Measurements from ENCODE around the gene PPIB. TPM values are rescaled to one million over a fixed set of nuclear protein-coding genes. Genes with fewer than 3 reads are reported as not detected.

The PPIB gene
- total RNA-seq, 2 experiments from 2014 or later, result 347 to 380 TPM

DNA sequence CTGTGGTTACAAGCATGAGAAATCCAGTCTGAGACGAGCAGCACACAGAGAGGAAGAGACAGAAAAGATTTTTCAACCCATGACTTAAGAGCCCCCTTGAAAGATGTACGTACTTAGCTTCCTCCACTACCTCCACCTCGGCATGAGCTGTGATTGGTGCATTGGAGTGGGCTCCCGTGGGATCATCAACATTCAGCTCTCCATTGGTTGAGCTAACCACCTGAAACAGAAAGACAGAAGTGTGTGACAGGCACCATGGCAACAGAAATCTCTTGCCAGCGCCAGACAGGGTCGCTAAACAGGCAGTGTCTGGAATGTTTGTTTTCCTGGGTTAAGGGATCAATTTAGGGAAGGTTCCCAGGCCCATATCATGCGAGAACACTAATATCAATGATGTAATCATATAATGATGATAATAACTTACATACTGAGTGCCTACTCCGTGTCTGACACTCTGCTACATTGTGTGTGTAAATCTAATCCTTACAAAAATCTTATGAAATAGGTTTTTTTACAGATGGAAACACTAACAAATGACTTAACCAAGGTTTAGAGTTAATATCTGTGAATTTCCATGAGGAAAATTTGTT, 17.5 kb upstream of the PPIB start:
- Mint-ChIP-seq H3K4me1 (peaks cover 1% of the 10 kb centered on the region), H3K27me3 (no peaks in the 10 kb centered on the region), H3K4me3 (no peak overlapping the region), H3K27ac (peak overlapping the region; percentile 0), H3K9me3 (no peaks in the 10 kb centered on the region), H3K36me3 (ENCODE audit: low read depth) (peaks cover 21% of the 10 kb centered on the region)
- POLR2A ChIA-PET, result no interaction called here
- CTCF ChIA-PET, result interaction anchor here (0.7 kb wide), 1 partner anchor 26 kb away, joined by 3 read pairs; no protein-coding TSS in a partner anchor
- DNase-seq, result no peak

DNA sequence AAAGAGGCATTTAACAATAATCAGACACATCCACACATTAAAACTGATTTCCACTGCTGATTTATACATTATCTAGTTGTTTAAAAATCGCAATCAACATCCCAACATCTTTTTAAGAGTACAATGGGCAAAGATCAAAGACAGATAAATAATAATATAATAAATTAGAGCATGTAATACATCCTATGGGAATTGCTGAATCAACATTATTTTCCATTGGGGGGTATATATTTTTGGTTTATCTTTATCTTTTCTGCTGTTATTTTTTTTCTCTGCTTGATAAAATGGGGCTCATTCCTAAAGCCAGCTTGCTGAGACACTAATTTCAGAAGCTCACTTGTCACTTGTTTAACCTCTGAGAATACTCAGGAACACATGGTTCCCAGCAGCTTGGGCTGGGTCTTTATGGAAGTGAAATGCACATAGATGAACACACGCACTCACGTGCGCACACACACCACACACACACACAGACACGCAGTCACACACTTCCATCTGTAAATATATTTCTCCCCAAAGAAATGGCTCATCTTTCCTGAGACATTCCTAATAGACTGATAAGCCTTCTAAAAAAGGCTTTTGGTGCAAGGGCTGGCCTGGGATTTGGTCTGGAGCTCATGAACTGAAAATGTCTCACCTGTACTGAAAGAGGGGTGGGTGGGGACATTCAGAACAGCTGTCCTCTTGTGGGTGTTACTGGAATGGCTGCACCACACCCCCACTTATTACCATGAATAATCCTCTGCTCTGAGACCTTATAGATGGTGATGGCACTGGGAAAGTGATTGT, 3.5 kb upstream of the PPIB start:
- peak overlapping the region; percentile 48 for H3K27ac Mint-ChIP-seq
- no peak overlapping the region for H3K4me3 Mint-ChIP-seq
- CTCF ChIA-PET, result interaction anchor here (0.6 to 7.0 kb wide), 2 partner anchors 15 to 323 kb away, joined by 3 to 60 read pairs; partner anchors contain the start of gene SNX22
- POLR2A ChIA-PET, result no interaction called here
- peaks cover 33% of the 10 kb centered on the region for H3K4me1 Mint-ChIP-seq
- no peaks in the 10 kb centered on the region for H3K27me3 Mint-ChIP-seq
- H3K9me3 Mint-ChIP-seq, result no peaks in the 10 kb centered on the region
- peaks cover 17% of the 10 kb centered on the region for H3K36me3 Mint-ChIP-seq (ENCODE audit: low read depth)
- DNase-seq, result no peak

DNA sequence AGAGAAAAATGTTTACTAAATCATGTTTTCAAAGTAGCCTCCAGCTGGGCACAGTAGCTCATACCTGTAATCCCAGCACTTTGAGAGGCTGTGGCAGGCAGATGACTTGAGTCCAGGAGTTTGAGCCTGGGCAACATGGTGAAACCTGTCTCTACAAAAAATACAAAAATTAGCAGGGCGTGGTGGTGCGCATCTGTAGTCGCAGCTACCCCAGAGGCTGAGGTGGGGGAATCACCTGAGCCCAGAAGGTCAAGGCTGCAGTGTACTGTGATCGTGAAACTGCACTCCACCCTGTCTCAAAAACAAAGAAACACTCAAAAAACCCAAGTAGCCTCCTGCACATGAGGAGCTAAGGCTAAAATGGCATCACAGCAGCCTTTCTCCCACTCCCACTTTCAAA, 1.6 kb upstream of the PPIB start:
- H3K27me3 Mint-ChIP-seq, result no peaks in the 10 kb centered on the region
- peak overlapping the region; percentile 32 for H3K4me3 Mint-ChIP-seq
- no peaks in the 10 kb centered on the region for H3K9me3 Mint-ChIP-seq
- peaks cover 21% of the 10 kb centered on the region for H3K36me3 Mint-ChIP-seq (ENCODE audit: low read depth)
- DNase-seq, result no peak
- H3K4me1 Mint-ChIP-seq, result peaks cover 43% of the 10 kb centered on the region
- CTCF ChIA-PET, result interaction anchor here (1.8 to 7.0 kb wide), 2 partner anchors 13 to 17 kb away, joined by 4 to 60 read pairs; partner anchors contain the start of gene SNX22
- H3K27ac Mint-ChIP-seq, result peak overlapping the region; percentile 98
- POLR2A ChIA-PET, result no interaction called here

DNA sequence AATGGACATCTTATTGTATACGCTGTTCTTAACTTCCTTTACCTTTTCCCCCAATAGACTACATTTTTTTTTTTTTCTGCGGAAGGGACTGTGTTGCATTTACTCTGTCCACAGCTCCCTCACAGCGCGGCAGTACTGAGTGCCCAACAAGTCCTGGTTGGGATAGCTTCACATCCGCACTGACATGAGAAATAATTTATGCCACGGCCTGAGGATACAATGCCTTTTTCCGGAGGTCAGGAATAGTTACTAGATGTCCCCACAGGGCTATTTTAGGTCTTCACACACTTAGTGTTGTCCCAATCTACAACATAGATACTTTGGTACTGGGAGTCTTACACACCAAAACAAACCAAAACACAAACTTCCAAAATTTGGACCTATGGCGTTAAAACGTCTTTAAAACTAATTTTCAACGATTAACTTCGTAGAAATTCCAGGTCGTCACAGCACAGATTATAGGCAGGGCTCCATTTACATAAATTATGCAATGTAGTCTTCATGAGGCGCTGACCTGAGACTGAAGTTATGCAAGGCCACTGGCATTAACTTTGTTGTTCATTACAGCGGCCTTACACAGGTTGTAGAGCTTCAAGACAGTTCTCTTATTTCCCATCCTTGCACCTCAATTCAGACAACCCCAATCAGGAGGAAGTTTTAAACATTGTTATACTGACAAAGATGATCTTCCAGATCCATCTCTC, 989 bp upstream of the PPIB start:
- H3K4me1 Mint-ChIP-seq, result peaks cover 45% of the 10 kb centered on the region
- peak overlapping the region; percentile 82 for H3K4me3 Mint-ChIP-seq
- no peaks in the 10 kb centered on the region for H3K27me3 Mint-ChIP-seq
- peak overlapping the region; percentile 98 for H3K27ac Mint-ChIP-seq
- peak; percentile 29 for DNase-seq
- POLR2A ChIA-PET, result no interaction called here
- CTCF ChIA-PET, result interaction anchor here (0.9 to 7.0 kb wide), 7 partner anchors 13 to 49 kb away, joined by 3 to 60 read pairs (median 4); partner anchors contain the start of gene SNX22
- peaks cover 26% of the 10 kb centered on the region for H3K36me3 Mint-ChIP-seq (ENCODE audit: low read depth)
- no peaks in the 10 kb centered on the region for H3K9me3 Mint-ChIP-seq

DNA sequence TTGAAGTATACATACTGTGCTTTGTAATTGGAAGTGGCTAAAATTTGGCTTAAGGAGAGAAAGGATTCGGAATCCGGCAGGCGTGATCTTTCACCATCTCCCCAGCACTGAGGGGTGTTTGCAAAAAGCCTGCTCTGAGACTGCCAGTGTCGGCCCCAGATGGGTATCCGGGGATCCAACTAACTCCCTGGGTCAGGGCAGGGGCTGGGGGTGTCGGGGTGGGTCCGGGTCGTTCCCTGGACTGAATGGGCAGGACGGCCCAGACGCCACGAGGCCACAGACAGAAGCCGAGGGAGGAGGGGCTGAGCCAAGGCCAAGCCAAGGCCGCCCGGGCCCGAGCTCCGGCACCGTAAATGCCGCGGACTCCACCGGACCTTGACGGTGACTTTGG, 349 bp downstream of the PPIB start:
- no peak for DNase-seq
- H3K36me3 Mint-ChIP-seq (ENCODE audit: low read depth), result peaks cover 33% of the 10 kb centered on the region
- H3K27me3 Mint-ChIP-seq, result no peaks in the 10 kb centered on the region
- ChIA-PET CTCF (interaction anchor here (1.5 to 7.0 kb wide), 4 partner anchors 11 to 47 kb away, joined by 4 to 60 read pairs (median 6); partner anchors contain the start of gene SNX22), POLR2A (interaction anchor here (1.0 kb wide), 1 partner anchor 9 kb away, joined by 4 read pairs; no protein-coding TSS in a partner anchor)
- H3K4me1 Mint-ChIP-seq, result peaks cover 53% of the 10 kb centered on the region
- peak overlapping the region; percentile 93 for H3K27ac Mint-ChIP-seq
- no peaks in the 10 kb centered on the region for H3K9me3 Mint-ChIP-seq
- peak overlapping the region; percentile 82 for H3K4me3 Mint-ChIP-seq

DNA sequence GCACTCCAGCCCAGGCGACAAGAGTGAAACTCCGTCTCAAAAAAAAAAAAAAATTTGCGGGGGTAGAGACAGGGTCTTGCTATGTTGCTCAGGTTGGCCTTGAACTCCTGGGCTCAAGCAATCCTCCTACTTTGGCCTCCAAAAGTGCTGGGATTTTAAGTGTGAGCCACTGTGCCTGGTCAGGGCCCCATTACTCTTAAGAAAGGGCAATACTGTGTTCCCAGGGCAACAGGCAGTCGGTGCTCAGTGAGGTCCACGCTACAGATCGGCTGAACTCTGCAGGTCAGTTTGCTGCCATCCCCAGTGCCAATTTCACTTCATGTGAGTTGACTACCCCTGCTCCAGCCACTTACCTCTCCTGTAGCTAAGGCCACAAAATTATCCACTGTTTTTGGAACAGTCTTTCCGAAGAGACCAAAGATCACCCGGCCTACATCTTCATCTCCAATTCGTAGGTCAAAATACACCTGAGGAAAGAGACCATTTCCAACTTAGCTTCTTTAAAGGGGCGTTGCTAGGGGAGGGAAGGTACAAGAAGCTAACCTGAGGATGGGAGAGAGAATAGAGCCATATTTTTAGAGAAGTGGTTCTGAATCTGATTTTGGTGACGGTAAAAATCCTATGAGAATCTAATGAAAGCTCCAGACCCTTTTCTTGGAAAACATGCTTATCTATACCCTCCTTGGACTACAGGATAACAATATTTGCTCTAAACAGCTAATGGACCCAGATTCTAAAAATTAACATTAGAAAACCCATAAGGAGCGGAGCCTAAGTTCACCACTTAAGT, 939 bp downstream of the PPIB start:
- peaks cover 49% of the 10 kb centered on the region for H3K4me1 Mint-ChIP-seq
- H3K4me3 Mint-ChIP-seq, result peak overlapping the region; percentile 82
- POLR2A ChIA-PET, result interaction anchor here (1.0 kb wide), 1 partner anchor 9 kb away, joined by 4 read pairs; no protein-coding TSS in a partner anchor
- no peak for DNase-seq
- CTCF ChIA-PET, result interaction anchor here (1.6 to 7.0 kb wide), 2 partner anchors 11 to 32 kb away, joined by 4 to 60 read pairs; partner anchors contain the start of gene SNX22
- H3K27me3 Mint-ChIP-seq, result no peaks in the 10 kb centered on the region
- H3K27ac Mint-ChIP-seq, result peak overlapping the region; percentile 93
- H3K36me3 Mint-ChIP-seq (ENCODE audit: low read depth), result peaks cover 35% of the 10 kb centered on the region
- no peaks in the 10 kb centered on the region for H3K9me3 Mint-ChIP-seq

DNA sequence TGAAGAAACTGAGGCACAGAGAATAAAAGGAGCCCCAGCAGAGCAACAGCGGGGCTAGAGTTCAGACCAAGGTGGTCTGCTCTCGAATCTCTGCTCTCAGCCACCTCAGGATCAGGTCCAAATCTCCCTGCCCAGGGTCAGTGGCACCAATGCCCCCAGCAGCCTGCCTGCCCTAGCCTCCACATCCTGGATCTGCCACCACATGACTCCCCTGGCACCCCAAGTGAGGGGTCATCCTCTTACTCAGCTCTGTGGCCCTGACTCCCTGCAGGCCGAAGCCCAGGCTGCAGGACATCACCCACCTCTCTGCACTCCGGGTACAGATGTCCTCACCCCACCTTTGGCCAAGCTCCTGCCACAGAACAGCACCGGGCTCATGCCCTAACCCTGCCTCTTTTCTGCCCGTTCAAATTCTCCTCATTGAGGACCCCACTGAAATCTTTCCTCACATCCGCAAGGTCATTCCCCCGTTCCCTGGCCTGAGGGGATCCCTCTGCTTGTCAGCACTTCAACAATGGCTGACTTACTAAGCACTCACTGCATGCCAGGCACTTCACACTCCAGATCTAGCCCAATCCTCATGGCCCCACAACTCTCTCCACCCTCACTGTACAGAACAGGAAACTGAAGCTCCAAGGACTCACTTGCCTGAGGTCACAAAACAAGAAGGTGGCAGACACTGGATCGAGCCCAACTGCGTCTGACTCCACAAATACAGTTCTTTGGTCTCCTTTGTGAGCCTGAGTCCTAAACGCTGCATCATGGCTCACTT, 4.3 kb downstream of the PPIB start:
- no peaks in the 10 kb centered on the region for H3K9me3 Mint-ChIP-seq
- H3K27ac Mint-ChIP-seq, result peak overlapping the region; percentile 63
- no peak for DNase-seq
- POLR2A ChIA-PET, result interaction anchor here (0.5 kb wide), 1 partner anchor 64 kb away, joined by 3 read pairs; no protein-coding TSS in a partner anchor
- CTCF ChIA-PET, result interaction anchor here (1.6 kb wide), 2 partner anchors 9 to 13 kb away, joined by 3 to 6 read pairs; no protein-coding TSS in a partner anchor
- no peak overlapping the region for H3K4me3 Mint-ChIP-seq
- H3K27me3 Mint-ChIP-seq, result no peaks in the 10 kb centered on the region
- peaks cover 33% of the 10 kb centered on the region for H3K4me1 Mint-ChIP-seq
- H3K36me3 Mint-ChIP-seq (ENCODE audit: low read depth), result peaks cover 45% of the 10 kb centered on the region

DNA sequence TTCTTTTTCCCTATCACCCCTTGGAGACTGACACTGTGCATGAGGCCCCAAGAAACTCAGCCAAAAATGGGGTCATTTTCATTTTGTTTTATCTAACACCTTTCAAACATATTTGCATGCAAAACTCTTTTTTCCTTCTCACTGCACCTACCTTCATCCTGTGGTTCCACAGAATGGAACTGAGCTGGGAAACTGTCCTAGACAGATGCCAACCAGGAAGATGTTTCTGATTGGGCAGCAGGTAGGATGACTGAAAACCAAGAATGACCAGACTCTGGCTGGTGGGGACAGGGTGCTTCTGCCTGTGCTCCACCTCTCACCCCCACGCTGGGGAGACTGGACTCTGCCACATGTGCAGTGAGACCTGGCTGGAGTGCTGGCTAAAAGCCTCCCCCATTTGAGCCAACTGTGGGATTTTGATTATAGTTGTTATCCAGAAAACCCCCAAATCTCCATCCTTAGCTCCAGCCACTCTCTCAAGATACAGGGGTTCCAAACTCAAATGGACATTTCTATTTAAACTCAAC, 5.2 kb downstream of the PPIB start:
- Mint-ChIP-seq H3K4me1 (peaks cover 35% of the 10 kb centered on the region), H3K27ac (no peak overlapping the region), H3K9me3 (no peaks in the 10 kb centered on the region), H3K4me3 (no peak overlapping the region), H3K27me3 (peaks cover 3% of the 10 kb centered on the region), H3K36me3 (ENCODE audit: low read depth) (peaks cover 45% of the 10 kb centered on the region)
- CTCF ChIA-PET, result interaction anchor here (1.6 kb wide), 1 partner anchor 8 kb away, joined by 6 read pairs; no protein-coding TSS in a partner anchor
- no peak for DNase-seq
- POLR2A ChIA-PET, result no interaction called here

DNA sequence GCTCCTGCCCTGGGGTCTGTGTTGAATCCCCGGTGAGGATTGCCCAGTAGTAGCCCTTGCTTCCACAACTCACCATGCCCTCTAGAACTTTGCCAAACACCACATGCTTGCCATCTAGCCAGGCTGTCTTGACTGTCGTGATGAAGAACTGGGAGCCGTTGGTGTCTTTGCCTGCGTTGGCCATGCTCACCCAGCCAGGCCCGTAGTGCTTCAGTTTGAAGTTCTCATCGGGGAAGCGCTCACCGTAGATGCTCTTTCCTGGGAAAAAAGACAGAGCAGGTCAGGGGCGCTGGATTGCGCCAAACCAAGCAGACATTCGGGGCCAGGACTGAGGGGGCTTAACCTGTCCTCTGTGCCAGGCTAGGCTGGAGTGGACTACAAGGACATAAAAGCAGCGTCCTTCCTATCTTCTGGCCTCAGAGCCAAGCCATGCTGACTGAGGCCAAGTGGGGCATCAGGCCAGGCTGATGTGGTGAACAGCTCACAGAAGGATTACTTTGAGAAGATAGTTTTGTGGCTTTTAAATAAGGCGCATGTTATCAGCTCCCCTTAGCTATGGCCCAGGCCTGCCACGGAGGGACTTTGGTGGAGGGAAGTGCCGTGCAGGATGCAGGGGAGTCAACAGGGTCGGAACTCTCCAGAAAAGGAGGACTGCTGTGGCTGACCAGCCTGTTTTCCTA, 6.0 kb downstream of the PPIB start:
- H3K4me3 Mint-ChIP-seq, result no peak overlapping the region
- CTCF ChIA-PET, result interaction anchor here (0.5 to 1.6 kb wide), 2 partner anchors 7 to 1327 kb away, joined by 3 to 6 read pairs; no protein-coding TSS in a partner anchor
- peaks cover 34% of the 10 kb centered on the region for H3K4me1 Mint-ChIP-seq
- H3K27ac Mint-ChIP-seq, result peak overlapping the region; percentile 25
- DNase-seq, result no peak
- peaks cover 40% of the 10 kb centered on the region for H3K36me3 Mint-ChIP-seq (ENCODE audit: low read depth)
- H3K9me3 Mint-ChIP-seq, result no peaks in the 10 kb centered on the region
- H3K27me3 Mint-ChIP-seq, result peaks cover 3% of the 10 kb centered on the region
- POLR2A ChIA-PET, result interaction anchor here (0.6 kb wide), 1 partner anchor 100 kb away, joined by 3 read pairs; no protein-coding TSS in a partner anchor

DNA sequence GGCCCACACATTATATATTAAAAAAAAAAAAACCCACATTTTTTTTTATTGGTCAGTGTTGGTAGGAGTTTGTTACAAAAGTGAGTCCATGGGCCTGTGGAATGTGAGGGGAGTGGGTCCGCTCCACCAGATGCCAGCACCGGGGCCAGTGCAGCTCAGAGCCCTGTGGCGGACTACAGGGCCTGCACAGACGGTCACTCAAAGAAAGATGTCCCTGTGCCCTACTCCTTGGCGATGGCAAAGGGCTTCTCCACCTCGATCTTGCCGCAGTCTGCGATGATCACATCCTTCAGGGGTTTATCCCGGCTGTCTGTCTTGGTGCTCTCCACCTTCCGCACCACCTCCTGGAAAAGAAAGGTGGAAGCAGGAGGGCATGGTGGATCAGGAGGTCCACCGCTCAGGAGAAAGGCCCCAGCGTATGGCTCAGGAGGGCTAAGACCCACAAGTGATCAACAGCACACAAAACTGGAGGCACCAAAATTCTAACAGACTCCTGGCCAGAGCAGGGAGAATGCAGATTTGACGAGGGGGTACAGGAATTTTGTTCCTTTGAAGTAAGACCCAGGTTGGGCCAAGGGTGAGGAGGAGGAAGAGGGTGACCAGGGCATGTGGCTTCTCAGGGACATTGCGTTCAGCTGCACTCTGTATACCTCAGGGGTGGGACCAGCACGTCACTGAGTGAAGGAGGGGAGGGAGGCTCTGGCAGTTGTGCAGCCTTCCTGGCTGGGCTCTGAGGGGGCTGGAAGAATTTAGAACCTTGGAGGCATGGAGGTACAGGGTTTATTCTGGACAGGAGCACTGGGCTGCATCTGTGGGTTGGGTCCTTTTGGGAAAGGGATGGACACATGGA, 6.8 kb downstream of the PPIB start:
- Mint-ChIP-seq H3K27ac (peak overlapping the region; percentile 60), H3K9me3 (no peaks in the 10 kb centered on the region), H3K4me3 (no peak overlapping the region), H3K4me1 (peaks cover 31% of the 10 kb centered on the region), H3K36me3 (ENCODE audit: low read depth) (peaks cover 37% of the 10 kb centered on the region), H3K27me3 (peaks cover 3% of the 10 kb centered on the region)
- ChIA-PET POLR2A (interaction anchor here (0.6 kb wide), 1 partner anchor 101 kb away, joined by 3 read pairs; no protein-coding TSS in a partner anchor), CTCF (interaction anchor here (0.7 kb wide), 3 partner anchors 22 to 67 kb away, joined by 3 to 5 read pairs (median 3); no protein-coding TSS in a partner anchor)
- DNase-seq, result no peak

Measured in activated CD4-positive, alpha-beta T cell treated with anti-CD3 and anti-CD28 coated beads, Interleukin-2, amount 10 ng/mL, durations not matched to agents 7 days and 5 days (primary cell).